Kidney capillary endothelial cell (primary cell): ENCODE data around the gene HIF3A.

Source experiments
- DNase-seq: peaks from one replicate; pipeline ENCODE4 v3.0.0-alpha.2; 2018; ENCODE audit warnings: low spot score

Gene HIF3A

DNA sequence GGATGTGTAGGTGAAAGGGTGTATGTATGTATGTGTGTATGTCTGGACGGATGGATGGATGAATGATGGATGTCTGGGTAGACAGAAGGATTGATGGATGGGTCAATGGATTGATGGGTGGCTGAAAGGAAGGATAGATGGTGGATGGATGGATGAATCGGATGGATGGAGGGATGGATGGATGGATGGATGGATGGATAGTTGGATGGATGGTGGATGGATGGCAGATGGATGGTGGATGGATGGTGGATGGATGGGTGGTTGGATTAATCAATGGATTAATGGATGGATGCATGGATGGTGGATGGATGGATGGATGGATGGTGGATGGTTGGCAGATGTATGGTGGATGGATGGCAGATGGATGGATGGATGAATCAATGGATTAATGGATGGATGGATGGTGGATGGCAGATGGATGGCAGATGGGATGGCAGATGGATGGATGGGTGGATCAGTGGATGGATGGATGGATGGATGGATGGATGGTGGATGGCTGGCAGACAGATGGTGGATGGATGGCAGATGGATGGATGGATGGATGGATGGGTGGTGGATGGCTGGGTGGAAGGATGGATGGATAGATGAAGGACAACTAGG is 33.6 kb downstream of the HIF3A start:
- DNase-seq: no peak

GRCh38 chr19:46337487-46337886 is 40.6 kb downstream of the HIF3A start:
- DNase-seq: no peak

DNA sequence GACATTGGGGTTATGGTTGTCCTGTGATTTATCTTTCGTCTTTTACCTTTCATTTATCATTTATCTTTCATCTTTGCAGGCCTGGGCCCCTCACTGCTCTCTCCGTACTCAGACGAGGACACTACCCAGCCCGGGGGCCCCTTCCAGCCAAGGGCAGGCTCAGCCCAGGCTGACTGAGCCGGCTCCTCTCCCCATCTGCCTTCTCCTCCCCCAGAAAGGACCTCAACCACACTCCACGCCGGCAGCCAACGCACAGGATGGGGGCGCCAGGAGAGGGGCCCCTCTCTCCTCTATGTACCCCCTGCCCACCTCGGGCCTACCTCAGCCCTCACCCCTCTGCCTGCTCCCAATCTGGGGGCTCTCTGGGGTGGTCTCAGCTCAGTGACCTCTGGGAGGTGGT is 42.6 kb downstream of the HIF3A start:
- no peak for DNase-seq

GRCh38 chr19:46340051-46340659 is 43.3 kb downstream of the HIF3A start:
- no peak for DNase-seq

DNA sequence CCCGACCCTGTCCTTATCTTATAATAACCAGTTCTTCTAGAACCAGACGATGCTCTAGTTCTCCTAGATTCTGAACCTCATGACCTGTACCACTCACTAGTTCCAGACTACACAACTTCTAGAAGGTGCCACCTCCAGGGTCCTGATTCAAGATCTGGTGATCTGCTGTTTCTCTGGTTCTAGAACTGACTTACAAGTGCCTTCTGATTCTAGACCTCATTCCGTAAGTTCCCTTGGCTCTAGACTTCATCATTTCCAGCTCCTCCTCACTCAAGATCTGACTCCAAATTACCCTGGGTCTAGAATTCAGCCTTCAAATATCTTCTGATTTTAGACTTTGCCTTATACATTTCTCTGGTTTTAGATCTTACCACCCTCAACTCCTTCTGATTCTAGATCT is 45.1 kb downstream of the HIF3A start:
- no peak for DNase-seq

GRCh38 chr19:46344363-46344762 is 47.5 kb downstream of the HIF3A start:
- no peak for DNase-seq

DNA sequence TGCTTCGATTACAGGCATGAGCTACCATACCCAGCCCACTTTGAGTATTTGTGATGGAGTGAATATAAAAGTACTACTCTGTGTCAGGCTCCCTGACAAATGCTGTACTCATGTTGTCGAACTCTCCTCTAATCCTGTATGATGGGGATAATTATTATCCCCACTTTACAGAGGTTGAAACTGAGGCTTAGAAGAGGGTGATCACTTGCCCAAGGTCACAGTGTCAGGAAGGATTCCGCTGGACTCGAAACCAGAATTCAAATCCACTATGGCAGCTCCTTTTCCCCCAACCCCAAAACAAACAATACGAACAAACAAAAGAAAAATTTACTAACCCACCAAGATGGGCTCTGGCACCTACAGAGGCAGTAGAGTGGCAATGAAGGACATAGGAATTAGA is 48.3 kb downstream of the HIF3A start:
- no peak for DNase-seq

GRCh38 chr19:46346821-46347571 is 50.2 kb downstream of the HIF3A start, which contains the start of gene PPP5C:
PPP5C (plus strand) TSS chr19:46347087; CDS start chr19:46347097, 10 bp downstream.
- peak; percentile 93 for DNase-seq

- DNase-seq: no peak
Measured at GRCh38 chr19:46347572-46347883, 50.7 kb downstream of the HIF3A start.

DNA sequence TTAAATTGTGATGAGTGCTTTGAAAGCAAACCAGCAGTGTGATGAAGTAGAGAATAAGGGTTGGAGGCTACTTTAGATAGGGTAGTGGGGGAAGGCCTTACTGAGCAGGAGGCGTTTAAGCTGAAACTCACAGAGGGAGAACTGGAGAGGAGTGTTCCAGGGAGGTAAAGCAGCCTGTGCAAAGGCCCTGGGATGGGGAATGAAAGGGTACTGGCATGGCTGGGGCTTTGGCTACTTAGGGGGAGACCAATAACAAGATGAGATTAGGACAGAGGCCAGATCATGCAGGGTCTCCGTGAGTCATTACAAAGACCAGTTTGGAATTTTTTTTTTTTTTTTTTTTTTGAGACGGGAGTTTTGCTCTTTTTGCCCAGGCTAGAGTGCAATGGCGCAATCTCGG is 51.1 kb downstream of the HIF3A start:
- DNase-seq: no peak

GRCh38 chr19:46349311-46349993 is 52.6 kb downstream of the HIF3A start:
- no peak for DNase-seq

DNA sequence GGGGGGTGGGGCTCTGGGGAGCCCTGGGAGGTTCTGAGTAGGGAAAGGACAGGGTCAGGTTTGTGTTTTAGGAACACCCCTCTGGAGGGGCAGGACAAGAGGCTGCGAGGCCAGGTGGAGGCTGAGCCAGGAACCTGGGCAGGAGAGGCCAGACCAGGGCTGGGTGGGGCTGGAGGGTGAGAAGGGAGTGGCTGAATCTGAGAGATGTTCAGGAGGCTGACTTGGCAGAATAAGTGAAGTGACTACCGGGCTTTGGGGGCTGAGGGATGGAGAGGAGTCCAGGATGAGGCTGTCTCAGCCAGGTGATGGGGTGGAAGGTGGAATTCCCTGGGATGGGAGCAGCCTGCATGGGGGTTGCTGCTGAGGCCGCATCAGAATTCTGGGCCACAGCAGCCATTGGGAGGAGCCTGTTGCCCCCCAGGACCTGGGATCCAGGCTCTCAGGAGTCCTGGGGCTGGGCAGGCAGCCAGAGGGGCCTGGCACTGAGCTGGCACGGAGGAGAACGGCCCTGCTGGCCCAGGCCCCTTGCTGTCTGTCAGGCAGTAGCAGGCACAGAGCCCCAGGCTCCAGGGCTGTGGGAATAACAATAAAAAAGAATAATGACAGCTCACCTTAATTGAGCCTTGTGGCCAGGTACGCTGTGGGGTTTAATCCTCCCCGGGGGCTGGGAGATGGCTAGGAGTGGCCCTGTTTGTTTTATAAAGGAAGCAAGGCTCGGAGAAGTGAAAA is 53.4 kb downstream of the HIF3A start:
- DNase-seq: no peak

- DNase-seq: no peak
Measured at GRCh38 chr19:46350758-46351159, 53.9 kb downstream of the HIF3A start.

- no peak for DNase-seq
Measured at GRCh38 chr19:46351241-46352041, 54.6 kb downstream of the HIF3A start.

- DNase-seq: no peak
Measured at GRCh38 chr19:46353730-46354528, 57.1 kb downstream of the HIF3A start.

DNA sequence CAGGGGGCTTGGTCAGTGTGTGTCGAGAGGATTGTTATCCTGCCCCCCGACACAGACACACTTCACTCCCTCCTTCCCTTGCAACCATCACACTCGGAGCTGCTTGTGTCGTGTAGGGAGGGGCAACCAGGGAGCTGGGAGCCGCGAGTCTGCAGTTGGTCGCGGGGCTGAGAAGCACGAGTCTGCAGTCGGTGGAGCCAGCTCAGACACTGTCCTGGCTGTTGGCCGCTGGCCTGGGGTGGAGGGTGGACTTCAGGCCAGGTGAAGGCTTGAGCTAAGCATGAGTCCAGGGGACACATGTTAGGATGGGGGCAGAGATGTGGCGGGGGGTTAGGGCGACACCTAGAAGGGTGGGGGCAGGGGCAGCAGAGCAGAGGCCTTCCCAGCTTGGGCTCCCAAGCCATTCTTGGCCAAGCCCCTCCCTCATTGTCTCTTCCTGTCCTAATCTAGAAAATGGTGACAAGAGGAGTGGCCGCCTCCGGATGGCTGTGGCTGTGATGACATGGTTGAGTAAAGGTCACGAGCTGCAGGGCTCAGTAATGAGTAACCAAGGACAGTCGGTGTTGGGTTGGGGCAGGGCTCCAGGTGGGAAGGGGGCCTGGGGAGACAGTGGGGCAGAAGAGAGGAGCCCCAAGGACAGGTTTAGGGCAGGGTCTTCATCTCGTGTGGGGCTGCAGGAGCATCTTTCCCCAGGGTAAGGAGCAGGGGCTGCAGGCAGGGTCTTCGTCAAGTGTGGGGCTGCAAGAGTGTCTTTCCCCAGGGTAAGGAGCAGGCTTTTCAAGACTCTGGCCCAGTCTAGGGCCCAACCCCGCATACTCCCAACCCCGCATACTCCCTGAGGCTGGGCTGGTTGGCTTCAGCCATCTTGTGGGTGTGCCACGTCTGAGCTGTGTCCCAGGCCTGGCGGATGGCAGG is 58.6 kb downstream of the HIF3A start:
- no peak for DNase-seq

GRCh38 chr19:46356149-46357055 is 59.6 kb downstream of the HIF3A start:
- DNase-seq: no peak

GRCh38 chr19:46357846-46358583 is 61.2 kb downstream of the HIF3A start:
- no peak for DNase-seq
